ENCODE data around the gene SLC2A6.

DNA sequence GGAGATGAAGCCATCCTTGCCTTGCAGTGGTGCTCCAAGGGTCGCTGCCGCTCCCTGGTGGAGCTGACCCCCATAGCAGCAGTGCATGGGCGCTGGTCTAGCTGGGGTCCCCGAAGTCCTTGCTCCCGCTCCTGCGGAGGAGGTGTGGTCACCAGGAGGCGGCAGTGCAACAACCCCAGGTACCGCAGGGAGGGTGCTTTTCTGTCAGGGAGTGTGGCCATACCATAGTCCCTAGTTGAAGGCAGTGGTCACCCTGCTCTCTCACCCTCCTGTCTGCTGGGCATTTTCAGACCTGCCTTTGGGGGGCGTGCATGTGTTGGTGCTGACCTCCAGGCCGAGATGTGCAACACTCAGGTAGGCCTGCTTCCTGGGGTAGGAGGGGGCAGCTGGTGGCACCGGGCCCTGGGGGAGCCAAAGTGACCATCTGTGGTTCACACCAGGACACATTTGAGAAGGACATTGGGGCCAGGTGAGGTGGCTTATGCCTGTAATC, 45.5 kb downstream of the SLC2A6 start:
- TF ChIP-seq, protein P1, sequence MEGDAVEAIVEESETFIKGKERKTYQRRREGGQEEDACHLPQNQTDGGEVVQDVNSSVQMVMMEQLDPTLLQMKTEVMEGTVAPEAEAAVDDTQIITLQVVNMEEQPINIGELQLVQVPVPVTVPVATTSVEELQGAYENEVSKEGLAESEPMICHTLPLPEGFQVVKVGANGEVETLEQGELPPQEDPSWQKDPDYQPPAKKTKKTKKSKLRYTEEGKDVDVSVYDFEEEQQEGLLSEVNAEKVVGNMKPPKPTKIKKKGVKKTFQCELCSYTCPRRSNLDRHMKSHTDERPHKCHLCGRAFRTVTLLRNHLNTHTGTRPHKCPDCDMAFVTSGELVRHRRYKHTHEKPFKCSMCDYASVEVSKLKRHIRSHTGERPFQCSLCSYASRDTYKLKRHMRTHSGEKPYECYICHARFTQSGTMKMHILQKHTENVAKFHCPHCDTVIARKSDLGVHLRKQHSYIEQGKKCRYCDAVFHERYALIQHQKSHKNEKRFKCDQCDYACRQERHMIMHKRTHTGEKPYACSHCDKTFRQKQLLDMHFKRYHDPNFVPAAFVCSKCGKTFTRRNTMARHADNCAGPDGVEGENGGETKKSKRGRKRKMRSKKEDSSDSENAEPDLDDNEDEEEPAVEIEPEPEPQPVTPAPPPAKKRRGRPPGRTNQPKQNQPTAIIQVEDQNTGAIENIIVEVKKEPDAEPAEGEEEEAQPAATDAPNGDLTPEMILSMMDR (IDR thresholded peaks at IDR 0.05; ENCODE audit: low read length) = no peak
- TF ChIP-seq EZH2 (IDR thresholded peaks at IDR 0.05; ENCODE audit: borderline replicate concordance, low read length) = no peak

Data from OCI-LY1 (cell line).